DMS79 treated with DMSO at 0.1 percent for 48 hours (cell line): ENCODE results near the gene FAM83C.

Source experiments
- DNase-seq: peaks from one replicate; lab custom pipeline; 2025; lab: John Stamatoyannopoulos, UW

FAM83C gene

GRCh38 chr20:35291654-35292503 is at the start of gene FAM83C:
Gene FAM83C (minus strand): TSS chr20:35292425. CDS start chr20:35292304, 121 bp downstream.
- no peak for DNase-seq

GRCh38 chr20:35341366-35342028 is 49.3 kb upstream of the FAM83C start:
- no peak for DNase-seq

- DNase-seq, result no peak
Measured at GRCh38 chr20:35340436-35340835, 48.2 kb upstream of the FAM83C start.

GRCh38 chr20:35339636-35340035 is 47.4 kb upstream of the FAM83C start:
- no peak for DNase-seq

- no peak for DNase-seq
Measured at GRCh38 chr20:35339007-35339406, 46.8 kb upstream of the FAM83C start.

- DNase-seq, result no peak
Measured at GRCh38 chr20:35334311-35335101, 42.3 kb upstream of the FAM83C start.

- DNase-seq, result no peak
Measured at GRCh38 chr20:35333606-35334005, 41.4 kb upstream of the FAM83C start.

GRCh38 chr20:35332540-35333200 is 40.4 kb upstream of the FAM83C start:
- DNase-seq, result no peak

- DNase-seq, result no peak
Measured at GRCh38 chr20:35329435-35330139, 37.4 kb upstream of the FAM83C start.

- no peak for DNase-seq
Measured at GRCh38 chr20:35328689-35329088, 36.5 kb upstream of the FAM83C start.

- no peak for DNase-seq
Measured at GRCh38 chr20:35328095-35328685, 36.0 kb upstream of the FAM83C start.

- DNase-seq, result no peak
Measured at GRCh38 chr20:35327074-35327976, 35.1 kb upstream of the FAM83C start.

- DNase-seq, result no peak
Measured at GRCh38 chr20:35326740-35327073, 34.5 kb upstream of the FAM83C start.

- no peak for DNase-seq
Measured at GRCh38 chr20:35326021-35326739, 34.0 kb upstream of the FAM83C start.

- DNase-seq, result no peak
Measured at GRCh38 chr20:35325401-35325800, 33.2 kb upstream of the FAM83C start.

- DNase-seq, result no peak
Measured at GRCh38 chr20:35320396-35321126, 28.3 kb upstream of the FAM83C start.

GRCh38 chr20:35319871-35320197 is 27.6 kb upstream of the FAM83C start:
- DNase-seq, result no peak

- no peak for DNase-seq
Measured at GRCh38 chr20:35319192-35319870, 27.1 kb upstream of the FAM83C start.
